ENCODE data around the gene ZDHHC23.

The ZDHHC23 gene

GRCh38 chr3:113953677-113954076 is 5.9 kb downstream of the ZDHHC23 start:
- peaks cover 13% of the 10 kb centered on the region for H3K36me3 ChIP-seq (replicated peaks; ENCODE audit: low read depth, low read length)
- TF ChIP-seq CTCF (IDR thresholded peaks at IDR 0.05; ENCODE audit: low read depth, low read length) (no peak), EZH2phosphoT487 (IDR thresholded peaks at IDR 0.05; ENCODE audit: low read depth) (no peak)
- H3K9me3 ChIP-seq (ENCODE audit: insufficient read depth, low read length): no peaks in the 10 kb centered on the region
- no peaks in the 10 kb centered on the region for H4K20me1 ChIP-seq (ENCODE audit: insufficient read depth, low read length)
- H3K27ac ChIP-seq (ENCODE audit: low read length): no peak overlapping the region
- no peak overlapping the region for H3K4me3 ChIP-seq (ENCODE audit: low read length)
- H3K4me2 ChIP-seq (ENCODE audit: low read length): no peak overlapping the region
- no peaks in the 10 kb centered on the region for H3K79me2 ChIP-seq (ENCODE audit: low read length)
- no peaks in the 10 kb centered on the region for H3K27me3 ChIP-seq (ENCODE audit: low read depth, low read length)
- H2AFZ ChIP-seq (ENCODE audit: low read depth, low read length): no peak overlapping the region
- peaks cover 5% of the 10 kb centered on the region; the same call in 1 of the 2 replicates for H3K4me1 ChIP-seq (ENCODE audit: low read length)
- no peak overlapping the region for H3K9ac ChIP-seq (ENCODE audit: low read length)

GRCh38 chr3:113954091-113954685 is 6.4 kb downstream of the ZDHHC23 start:
- H2AFZ ChIP-seq (ENCODE audit: low read depth, low read length): no peak overlapping the region
- no peaks in the 10 kb centered on the region for H4K20me1 ChIP-seq (ENCODE audit: insufficient read depth, low read length)
- H3K4me1 ChIP-seq (ENCODE audit: low read length): no peaks in the 10 kb centered on the region
- H3K36me3 ChIP-seq (replicated peaks; ENCODE audit: low read depth, low read length): peaks cover 18% of the 10 kb centered on the region
- H3K27me3 ChIP-seq (ENCODE audit: low read depth, low read length): no peaks in the 10 kb centered on the region
- no peak overlapping the region for H3K9ac ChIP-seq (ENCODE audit: low read length)
- H3K79me2 ChIP-seq (ENCODE audit: low read length): no peaks in the 10 kb centered on the region
- H3K27ac ChIP-seq (ENCODE audit: low read length): no peak overlapping the region
- no peak for TF ChIP-seq CTCF (IDR thresholded peaks at IDR 0.05; ENCODE audit: low read depth, low read length)
- no peak for TF ChIP-seq EZH2phosphoT487 (IDR thresholded peaks at IDR 0.05; ENCODE audit: low read depth)
- H3K9me3 ChIP-seq (ENCODE audit: insufficient read depth, low read length): no peaks in the 10 kb centered on the region
- H3K4me3 ChIP-seq (ENCODE audit: low read length): no peak overlapping the region
- H3K4me2 ChIP-seq (ENCODE audit: low read length): no peak overlapping the region

- Histone ChIP-seq H3K9me3 (ENCODE audit: insufficient read depth, low read length) (no peaks in the 10 kb centered on the region), H3K27ac (ENCODE audit: low read length) (no peak overlapping the region), H3K4me3 (ENCODE audit: low read length) (no peak overlapping the region), H3K4me2 (ENCODE audit: low read length) (no peak overlapping the region), H3K27me3 (ENCODE audit: low read depth, low read length) (no peaks in the 10 kb centered on the region), H3K4me1 (ENCODE audit: low read length) (no peaks in the 10 kb centered on the region), H3K9ac (ENCODE audit: low read length) (no peak overlapping the region), H2AFZ (ENCODE audit: low read depth, low read length) (no peak overlapping the region), H4K20me1 (ENCODE audit: insufficient read depth, low read length) (no peaks in the 10 kb centered on the region), H3K36me3 (replicated peaks; ENCODE audit: low read depth, low read length) (peaks cover 23% of the 10 kb centered on the region), H3K79me2 (ENCODE audit: low read length) (no peaks in the 10 kb centered on the region)
- TF ChIP-seq EZH2phosphoT487 (IDR thresholded peaks at IDR 0.05; ENCODE audit: low read depth): no peak
- no peak for TF ChIP-seq CTCF (IDR thresholded peaks at IDR 0.05; ENCODE audit: low read depth, low read length)
Observed at GRCh38 chr3:113963879-113964278, 16.1 kb downstream of the ZDHHC23 start.

GRCh38 chr3:113966172-113966571 is 18.4 kb downstream of the ZDHHC23 start:
- Histone ChIP-seq H3K4me2 (ENCODE audit: low read length) (no peak overlapping the region), H3K36me3 (replicated peaks; ENCODE audit: low read depth, low read length) (peaks cover 7% of the 10 kb centered on the region), H3K4me1 (ENCODE audit: low read length) (no peaks in the 10 kb centered on the region), H3K9ac (ENCODE audit: low read length) (no peak overlapping the region), H3K79me2 (ENCODE audit: low read length) (no peaks in the 10 kb centered on the region), H3K9me3 (ENCODE audit: insufficient read depth, low read length) (no peaks in the 10 kb centered on the region), H4K20me1 (ENCODE audit: insufficient read depth, low read length) (no peaks in the 10 kb centered on the region), H3K27me3 (ENCODE audit: low read depth, low read length) (no peaks in the 10 kb centered on the region), H3K4me3 (ENCODE audit: low read length) (no peak overlapping the region), H3K27ac (ENCODE audit: low read length) (no peak overlapping the region), H2AFZ (ENCODE audit: low read depth, low read length) (no peak overlapping the region)
- TF ChIP-seq CTCF (IDR thresholded peaks at IDR 0.05; ENCODE audit: low read depth, low read length): no peak
- TF ChIP-seq EZH2phosphoT487 (IDR thresholded peaks at IDR 0.05; ENCODE audit: low read depth): no peak
